Naive thymus-derived CD4-positive, alpha-beta T cell (primary cell): ENCODE measurements around the gene NDUFS8. TPM values are rescaled to one million over a fixed set of nuclear protein-coding genes. Genes with fewer than 3 reads are reported as not detected.
A peak's percentile ranks its signal among the peaks of the same experiment; 100 is the strongest.

Source experiments
- ATAC-seq: fragments of 150-1000 bp; cut with Tn5 transposase; 2 replicates; pipeline ENCODE4 v1.10.0; 2021; ENCODE audit warnings: mild to moderate bottlenecking, moderate library complexity
- CTCF ChIA-PET: fragments of 350-600 bp; sonication (Branson Sonifier 250); formaldehyde crosslinking; loops from one replicate; lab custom pipeline; 2021; ENCODE audit warnings: antibody characterized with exemption; lab: Charles Lee
- POLR2A ChIA-PET: fragments of 350-600 bp; sonication (Branson Sonifier 250); formaldehyde crosslinking; loops from one replicate; lab custom pipeline; 2021; ENCODE audit warnings: antibody characterized with exemption, inconsistent platforms; lab: Charles Lee
- DNase-seq, 9 donors: peaks; one replicate each; pipeline versions ENCODE4 v3.0.0 to v3.0.0-alpha.2; 2020 to 2022; ENCODE audit warnings: mixed read lengths in 1 of 9
- H3K27ac ChIP-seq: one replicate; pipeline ENCODE4 v1.7.0; 2013; ENCODE audit warnings: mild to moderate bottlenecking, low read depth, low read length, moderate library complexity
- H3K27me3 ChIP-seq, 2 donors: one replicate each; pipeline ENCODE4 v1.7.0; 2013; ENCODE audit warnings: low read length in 2 of 2, mild to moderate bottlenecking in 2 of 2, moderate library complexity in 2 of 2; ENCODE audit not compliant: control insufficient read depth in 2 of 2, insufficient read depth in 2 of 2
- H3K36me3 ChIP-seq, 3 experiments: 1 replicate in 2 of 3; 2 replicates in 1 of 3; pipeline ENCODE4 v1.7.0; 2013; ENCODE audit warnings: low read length in 3 of 3, mild to moderate bottlenecking in 3 of 3, moderate library complexity in 1 of 3; ENCODE audit not compliant: insufficient read depth in 3 of 3, control insufficient read depth in 2 of 3
- H3K4me1 ChIP-seq, 2 donors: one replicate each; pipeline ENCODE4 v1.7.0; 2013; ENCODE audit warnings: low read length in 2 of 2, mild to moderate bottlenecking in 2 of 2, moderate library complexity in 1 of 2; ENCODE audit not compliant: control insufficient read depth in 2 of 2, insufficient read depth in 2 of 2
- H3K4me3 ChIP-seq: 2 replicates; pipeline ENCODE4 v1.7.0; 2013; ENCODE audit warnings: mild to moderate bottlenecking, low read length
- H3K9me3 ChIP-seq, 3 experiments: 1 replicate in 2 of 3; 2 replicates in 1 of 3; pipeline ENCODE4 v1.7.0; 2013; ENCODE audit warnings: low read length in 3 of 3; ENCODE audit not compliant: control insufficient read depth in 2 of 3
- H3K27ac Mint-ChIP-seq, 9 donors: one replicate each; pipeline ENCODE4 v1.8.0; 2020 to 2022; ENCODE audit warnings: mixed read lengths in 9 of 9, mild to moderate bottlenecking in 8 of 9, moderate library complexity in 5 of 9, inconsistent platforms in 2 of 9
- H3K27me3 Mint-ChIP-seq, 5 donors: one replicate each; pipeline ENCODE4 v1.8.0; 2021 to 2022; ENCODE audit warnings: mixed read lengths in 5 of 5, mild to moderate bottlenecking in 1 of 5
- H3K36me3 Mint-ChIP-seq, 5 donors: one replicate each; pipeline ENCODE4 v1.8.0; 2020 to 2022; ENCODE audit warnings: mixed read lengths in 5 of 5, mild to moderate bottlenecking in 3 of 5, inconsistent platforms in 1 of 5
- H3K4me1 Mint-ChIP-seq, 7 donors: one replicate each; pipeline ENCODE4 v1.8.0; 2020 to 2022; ENCODE audit warnings: mixed read lengths in 7 of 7, mild to moderate bottlenecking in 3 of 7, inconsistent platforms in 1 of 7
- H3K4me3 Mint-ChIP-seq, 10 donors: one replicate each; pipeline ENCODE4 v1.8.0; 2020 to 2022; ENCODE audit warnings: mild to moderate bottlenecking in 10 of 10, mixed read lengths in 10 of 10, moderate library complexity in 6 of 10, inconsistent platforms in 2 of 10
- H3K9me3 Mint-ChIP-seq, 11 donors: one replicate each; pipeline ENCODE4 v1.8.0; 2020 to 2022; ENCODE audit warnings: mixed read lengths in 11 of 11, mild to moderate bottlenecking in 4 of 11, inconsistent platforms in 1 of 11, moderate library complexity in 1 of 11
- intact Hi-C, 2 donors: fragments of 100-400 bp; cut with micrococcal nuclease; formaldehyde crosslinking; loops; one replicate each; pipeline ENCODE4 v1.15.1; 2023
- polyA plus RNA-seq, 2 donors: library from polyadenylated mRNA; unstranded; fragments of 300-500 nt; fragmentation: Illumina TruSeq; gene quantifications; one replicate each; pipeline ENCODE4 v1.2.3, GENCODE V29; 2021
- total RNA-seq, 6 experiments: library from RNA in 5 of 6; stranded (reverse) in 5 of 6; gene quantifications; 1 replicate in 5 of 6; 2 replicates in 1 of 6; pipeline ENCODE4 v1.2.3 and lab custom pipeline; 2021 to 2026

The NDUFS8 gene
- total and polyA plus RNA-seq, 7 experiments from 2014 or later, result 67.1 to 197 (median 87.6) TPM

GRCh38 chr11:68002938-68003845 lies 27.3 kb upstream of the NDUFS8 start:
- Mint-ChIP-seq H3K27ac (peak overlapping the region; percentile 74 to 89 (median 80)), H3K36me3 (peaks cover 0 to 1% (median 0%) of the 10 kb centered on the region in 5 donors), H3K4me3 (peak overlapping the region; percentile 78 to 91 (median 84)), H3K4me1 (peaks cover 7 to 31% (median 24%) of the 10 kb centered on the region in 7 donors), H3K9me3 (peaks cover 0 to 1% (median 0%) of the 10 kb centered on the region in 11 donors), H3K27me3 (no peaks in the 10 kb centered on the region)
- Histone ChIP-seq H3K36me3 (no peaks in the 10 kb centered on the region), H3K27me3 (no peaks in the 10 kb centered on the region), H3K27ac (peak overlapping the region; percentile 66), H3K4me3 (peak overlapping the region; percentile 13), H3K9me3 (no peaks in the 10 kb centered on the region), H3K4me1 (peaks cover 6 to 11% of the 10 kb centered on the region in 2 donors)
- intact Hi-C loops, result loop anchor here (1.0 to 10.0 kb wide), 4 partner anchors 27 to 272 kb away; partner anchors contain the start of genes CHKA (in 2 of the 2), C11orf24 (in 1 of the 2) and NDUFS8 (in 1 of the 2)
- CTCF ChIA-PET, result interaction anchor here (0.7 to 1.4 kb wide), 2 partner anchors 48 to 898 kb away, joined by 4 to 7 read pairs; no protein-coding TSS in a partner anchor
- ATAC-seq (peak; percentile 81), DNase-seq (peak; percentile 44 to 72 (median 64))
- POLR2A ChIA-PET, result interaction anchor here (0.7 to 1.5 kb wide), 3 partner anchors 9 to 36 kb away, joined by 3 to 5 read pairs (median 3); partner anchors contain the start of genes NDUFS8 and TCIRG1

GRCh38 chr11:68003846-68004550 lies 26.5 kb upstream of the NDUFS8 start, which contains the start of gene UNC93B1:
Gene UNC93B1, minus strand, starts transcription at chr11:68004097. Its CDS starts 54 bp downstream, at chr11:68004043.
- peak; percentile 93 for ATAC-seq
- Histone ChIP-seq H3K4me3 (peak within 1 kb of the TSS; percentile 64), H3K9me3 (no peaks in the 10 kb centered on the region), H3K36me3 (no peaks in the 10 kb centered on the region), H3K27ac (peak within 1 kb of the TSS; percentile 66), H3K27me3 (no peaks in the 10 kb centered on the region), H3K4me1 (peaks cover 6 to 8% of the 10 kb centered on the region in 2 donors)
- ChIA-PET CTCF (interaction anchor here (1.4 kb wide), 1 partner anchor 48 kb away, joined by 7 read pairs; no protein-coding TSS in a partner anchor), POLR2A (interaction anchor here (1.3 kb wide), 1 partner anchor 27 kb away, joined by 5 read pairs; the partner anchor contains the start of gene NDUFS8)
- H3K36me3 Mint-ChIP-seq, result no peaks in the 10 kb centered on the region
- intact Hi-C loops, result loop anchor here (1.0 to 10.0 kb wide), 4 partner anchors 26 to 271 kb away; partner anchors contain the start of genes CHKA (in 2 of the 2), NDUFS8 (in 2 of the 2) and C11orf24 (in 1 of the 2)
- H3K4me1 Mint-ChIP-seq, result peaks cover 0 to 24% (median 20%) of the 10 kb centered on the region in 7 donors
- H3K27me3 Mint-ChIP-seq, result no peaks in the 10 kb centered on the region
- peak within 1 kb of the TSS; percentile 82 to 93 (median 86) for H3K4me3 Mint-ChIP-seq
- DNase-seq, result peak; percentile 54 to 85 (median 69)
- H3K9me3 Mint-ChIP-seq, result peaks cover 0 to 1% (median 0%) of the 10 kb centered on the region in 11 donors
- peak within 1 kb of the TSS; percentile 74 to 92 (median 85) for H3K27ac Mint-ChIP-seq

GRCh38 chr11:68004551-68005335 lies 25.7 kb upstream of the NDUFS8 start:
- H3K4me1 Mint-ChIP-seq, result peaks cover 7 to 31% (median 27%) of the 10 kb centered on the region in 7 donors
- H3K27ac Mint-ChIP-seq, result peak overlapping the region in 8 of 9 donors; percentile 37 to 92 (median 82)
- Histone ChIP-seq H3K4me1 (peaks cover 6 to 8% of the 10 kb centered on the region in 2 donors), H3K4me3 (peak overlapping the region; percentile 64), H3K36me3 (no peaks in the 10 kb centered on the region), H3K9me3 (no peaks in the 10 kb centered on the region), H3K27me3 (no peaks in the 10 kb centered on the region), H3K27ac (no peak overlapping the region)
- CTCF ChIA-PET, result no interaction called here
- ATAC-seq (no peak), DNase-seq (no peak)
- intact Hi-C loops, result loop anchor here (1.0 to 10.0 kb wide), 4 partner anchors 26 to 270 kb away; partner anchors contain the start of genes CHKA (in 2 of the 2), C11orf24 (in 1 of the 2) and NDUFS8 (in 1 of the 2)
- H3K36me3 Mint-ChIP-seq, result no peaks in the 10 kb centered on the region
- H3K27me3 Mint-ChIP-seq, result no peaks in the 10 kb centered on the region
- H3K9me3 Mint-ChIP-seq, result peaks cover 0 to 1% (median 0%) of the 10 kb centered on the region in 11 donors
- H3K4me3 Mint-ChIP-seq, result peak overlapping the region; percentile 78 to 93 (median 85)
- POLR2A ChIA-PET, result no interaction called here

- no peak overlapping the region for H3K27ac Mint-ChIP-seq
- H3K36me3 Mint-ChIP-seq, result no peaks in the 10 kb centered on the region
- Histone ChIP-seq H3K36me3 (no peaks in the 10 kb centered on the region), H3K27me3 (no peaks in the 10 kb centered on the region), H3K9me3 (no peaks in the 10 kb centered on the region), H3K27ac (no peak overlapping the region), H3K4me3 (no peak overlapping the region), H3K4me1 (peaks cover 6 to 8% of the 10 kb centered on the region in 2 donors)
- ChIA-PET POLR2A (no interaction called here), CTCF (no interaction called here)
- H3K4me3 Mint-ChIP-seq, result peak overlapping the region in 1 of 10 donors; percentile 53
- H3K9me3 Mint-ChIP-seq, result peaks cover 0 to 1% (median 0%) of the 10 kb centered on the region in 11 donors
- intact Hi-C loops, result loop anchor here (10.0 kb wide), 2 partner anchors 198 to 268 kb away; partner anchors contain the start of gene C11orf24 (in 1 of the 2)
- peaks cover 0 to 3% (median 0%) of the 10 kb centered on the region in 5 donors for H3K27me3 Mint-ChIP-seq
- DNase-seq (no peak), ATAC-seq (no peak)
- H3K4me1 Mint-ChIP-seq, result peaks cover 9 to 31% (median 28%) of the 10 kb centered on the region in 7 donors
Observed at GRCh38 chr11:68006606-68007166, 23.8 kb upstream of the NDUFS8 start.

DNA sequence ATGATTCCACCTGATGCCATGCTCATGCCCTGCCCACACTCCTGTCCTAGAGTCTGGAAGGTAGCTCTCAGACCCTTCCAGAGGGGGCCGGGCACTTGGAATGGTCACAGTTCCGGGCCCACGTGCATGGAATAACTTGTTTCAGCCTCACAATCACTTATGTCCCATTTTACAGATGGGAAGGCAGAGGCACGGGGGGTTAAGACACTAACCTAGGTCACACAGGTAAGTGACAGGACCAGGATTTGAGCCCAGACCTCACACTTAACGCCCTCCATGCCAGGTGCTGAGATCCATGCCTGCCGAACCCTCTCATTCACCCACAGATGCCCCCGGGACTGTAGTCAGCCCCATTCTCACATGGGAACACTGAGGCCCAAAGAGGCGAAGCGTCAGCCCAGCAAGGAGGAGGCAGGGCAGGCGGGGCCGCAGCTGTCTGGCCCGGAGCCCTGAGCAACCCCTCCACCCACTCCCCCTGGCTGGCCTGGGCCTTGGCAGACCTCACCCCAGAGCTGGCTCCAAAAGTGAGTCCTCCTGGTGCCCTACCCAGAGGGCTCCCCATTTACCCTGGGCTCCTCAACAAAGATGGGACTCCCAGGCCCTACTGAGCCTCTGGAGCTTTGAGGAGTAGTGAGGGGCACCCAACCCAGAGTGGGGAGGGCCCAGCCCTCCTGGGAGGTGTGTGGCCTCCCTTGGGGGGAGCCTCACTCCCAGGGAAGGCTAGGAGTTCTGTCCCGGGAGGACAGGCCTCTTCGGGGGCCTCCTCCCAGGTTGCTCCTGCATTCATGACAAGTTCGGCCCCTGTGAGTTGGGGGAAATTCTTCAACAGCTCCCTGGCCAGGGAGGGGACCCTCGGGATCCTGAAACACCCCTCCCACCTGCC lies 22.7 kb upstream of the NDUFS8 start:
- Histone ChIP-seq H3K4me1 (peaks cover 6 to 8% of the 10 kb centered on the region in 2 donors), H3K36me3 (no peaks in the 10 kb centered on the region), H3K27me3 (no peaks in the 10 kb centered on the region), H3K4me3 (no peak overlapping the region), H3K27ac (no peak overlapping the region), H3K9me3 (no peaks in the 10 kb centered on the region)
- POLR2A ChIA-PET, result no interaction called here
- CTCF ChIA-PET, result no interaction called here
- DNase-seq, result no peak
- Mint-ChIP-seq H3K9me3 (peaks cover 0 to 1% (median 0%) of the 10 kb centered on the region in 11 donors), H3K4me3 (peak overlapping the region in 1 of 10 donors; percentile 29), H3K4me1 (peaks cover 9 to 24% (median 21%) of the 10 kb centered on the region in 7 donors), H3K27ac (peak overlapping the region in 1 of 9 donors; percentile 20), H3K27me3 (peaks cover 0 to 6% (median 0%) of the 10 kb centered on the region in 5 donors), H3K36me3 (no peaks in the 10 kb centered on the region)
- intact Hi-C loops, result loop anchor here (10.0 kb wide), 2 partner anchors 197 to 267 kb away; partner anchors contain the start of gene C11orf24 (in 1 of the 2)
- no peak for ATAC-seq
